Upper lobe of right lung (tissue), 1 donor: ENCODE data around the gene CCT8. TPM values are rescaled to one million over a fixed set of nuclear protein-coding genes. Genes with fewer than 3 reads are reported as not detected.

Experiments used
- ATAC-seq: fragments of 200-7000 bp; cut with Tn5 transposase; one replicate; pipeline ENCODE4 v1.9.1; 2020; ENCODE audit warnings: mild to moderate bottlenecking, moderate library complexity
- DNase-seq: peaks from one replicate; pipeline ENCODE4 v3.0.0-alpha.2; 2020
- H3K27ac ChIP-seq: fragments of 200-600 bp; one replicate; pipeline ENCODE4 v1.8.0; 2022
- H3K27me3 ChIP-seq: fragments of 200-600 bp; one replicate; pipeline ENCODE4 v1.8.0; 2022; ENCODE audit warnings: mild to moderate bottlenecking
- H3K36me3 ChIP-seq: fragments of 200-600 bp; one replicate; pipeline ENCODE4 v1.8.0; 2022
- H3K4me1 ChIP-seq: fragments of 200-600 bp; one replicate; pipeline ENCODE4 v1.8.0; 2022
- H3K4me3 ChIP-seq: fragments of 200-600 bp; one replicate; pipeline ENCODE4 v1.8.0; 2022; ENCODE audit warnings: mild to moderate bottlenecking
- H3K9me3 ChIP-seq: fragments of 200-600 bp; one replicate; pipeline ENCODE4 v1.8.0; 2022
- intact Hi-C: fragments of 100-400 bp; cut with DNase I; formaldehyde crosslinking; loops from one replicate; pipeline ENCODE4 v1.11.0; 2022
- total RNA-seq: library from RNA; stranded (reverse); fragmentation: NEBNext Ultra II Directional; extraction: Animal tissue kit (Norgen Biotek cat#: 25700); gene quantifications from one replicate; pipeline ENCODE4 v1.2.1, GENCODE V29; 2021
- TF ChIP-seq, protein P1 (sequence below): fragments of 200-600 bp; IDR thresholded peaks from one replicate; pipeline ENCODE4 v1.8.0; 2022; ENCODE audit warnings: antibody characterized with exemption
- donor health status: DM: no; HTN: yes; CAD: no; lungs with severe emphysema.

Gene CCT8
- total RNA-seq, 1 donor from 2014 or later, result 111 TPM

DNA sequence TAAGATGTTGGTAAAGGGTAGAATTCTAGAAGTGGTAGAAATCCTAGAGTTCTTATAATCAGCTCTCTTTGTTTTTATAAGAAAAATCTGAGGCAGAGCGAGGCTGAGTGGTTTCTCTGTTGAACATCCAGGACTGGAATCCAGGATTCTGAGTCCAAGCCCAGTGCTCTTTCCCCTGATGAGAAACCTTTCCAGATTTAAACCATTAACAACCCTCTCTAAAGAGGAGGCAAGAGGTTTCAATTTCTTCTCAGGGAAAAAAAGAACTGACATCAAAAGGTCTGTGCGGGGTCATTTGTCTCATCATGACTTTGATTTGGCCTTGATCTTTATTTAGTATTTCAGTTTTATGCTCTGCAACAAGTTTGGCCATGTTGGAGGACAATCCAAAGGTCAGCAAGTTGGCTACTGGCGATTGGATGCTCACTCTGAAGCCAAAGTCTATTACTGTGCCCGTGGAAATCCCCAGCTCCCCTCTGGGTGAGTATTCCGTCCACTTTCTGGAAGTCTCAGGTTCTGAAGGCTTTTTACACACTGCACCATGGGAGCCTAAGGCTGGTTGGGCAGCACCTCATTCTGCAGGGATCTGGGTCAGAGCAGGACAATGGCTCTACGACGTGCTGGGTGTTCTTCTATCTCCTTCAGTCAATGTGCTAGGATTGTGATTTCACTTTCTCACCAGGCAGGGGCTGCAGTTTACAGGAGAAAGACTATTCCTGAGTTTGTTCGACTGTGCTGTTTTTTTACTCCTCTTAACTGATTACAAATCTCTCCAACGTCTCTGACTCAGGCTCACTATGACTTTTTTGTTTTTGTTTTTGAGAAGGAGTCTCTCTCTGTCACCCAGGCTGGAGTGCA lies 18.9 kb upstream of the CCT8 start:
- Histone ChIP-seq H3K9me3 (no peaks in the 10 kb centered on the region), H3K4me1 (no peaks in the 10 kb centered on the region), H3K27me3 (no peaks in the 10 kb centered on the region), H3K4me3 (no peak overlapping the region), H3K36me3 (peaks cover 5% of the 10 kb centered on the region), H3K27ac (no peak overlapping the region)
- TF ChIP-seq, protein P1, sequence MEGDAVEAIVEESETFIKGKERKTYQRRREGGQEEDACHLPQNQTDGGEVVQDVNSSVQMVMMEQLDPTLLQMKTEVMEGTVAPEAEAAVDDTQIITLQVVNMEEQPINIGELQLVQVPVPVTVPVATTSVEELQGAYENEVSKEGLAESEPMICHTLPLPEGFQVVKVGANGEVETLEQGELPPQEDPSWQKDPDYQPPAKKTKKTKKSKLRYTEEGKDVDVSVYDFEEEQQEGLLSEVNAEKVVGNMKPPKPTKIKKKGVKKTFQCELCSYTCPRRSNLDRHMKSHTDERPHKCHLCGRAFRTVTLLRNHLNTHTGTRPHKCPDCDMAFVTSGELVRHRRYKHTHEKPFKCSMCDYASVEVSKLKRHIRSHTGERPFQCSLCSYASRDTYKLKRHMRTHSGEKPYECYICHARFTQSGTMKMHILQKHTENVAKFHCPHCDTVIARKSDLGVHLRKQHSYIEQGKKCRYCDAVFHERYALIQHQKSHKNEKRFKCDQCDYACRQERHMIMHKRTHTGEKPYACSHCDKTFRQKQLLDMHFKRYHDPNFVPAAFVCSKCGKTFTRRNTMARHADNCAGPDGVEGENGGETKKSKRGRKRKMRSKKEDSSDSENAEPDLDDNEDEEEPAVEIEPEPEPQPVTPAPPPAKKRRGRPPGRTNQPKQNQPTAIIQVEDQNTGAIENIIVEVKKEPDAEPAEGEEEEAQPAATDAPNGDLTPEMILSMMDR, result no peak
- ATAC-seq (no peak), DNase-seq (no peak)
- intact Hi-C loops, result loop anchor here (5.0 kb wide), 1 partner anchor 280 kb away; no protein-coding TSS in a partner anchor

DNA sequence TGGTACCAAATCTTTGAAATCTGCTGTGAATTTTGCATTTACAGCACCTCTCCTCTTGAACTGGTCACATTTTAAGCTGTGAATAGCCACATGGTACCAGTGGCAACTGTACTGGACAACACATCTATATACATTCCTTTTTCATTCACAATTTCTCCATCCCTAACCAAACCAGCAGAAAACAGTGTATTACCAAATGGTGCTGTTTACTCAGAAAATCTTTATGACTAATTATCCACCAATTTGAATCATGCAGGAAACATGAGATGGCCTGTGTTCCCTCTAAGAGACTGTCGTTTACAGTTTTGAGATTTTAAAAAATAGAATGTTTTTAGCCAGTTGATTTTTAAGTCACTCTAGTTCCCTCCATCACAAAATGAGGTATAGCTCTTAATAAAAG lies 17.6 kb upstream of the CCT8 start:
- ATAC-seq, result no peak
- peaks cover 5% of the 10 kb centered on the region for H3K36me3 ChIP-seq
- H3K4me1 ChIP-seq, result no peaks in the 10 kb centered on the region
- no peaks in the 10 kb centered on the region for H3K27me3 ChIP-seq
- H3K27ac ChIP-seq, result no peak overlapping the region
- H3K4me3 ChIP-seq, result no peak overlapping the region
- H3K9me3 ChIP-seq, result no peaks in the 10 kb centered on the region
- TF ChIP-seq, protein P1, result no peak
- intact Hi-C loops, result loop anchor here (5.0 kb wide), 1 partner anchor 281 kb away; no protein-coding TSS in a partner anchor
- no peak for DNase-seq

DNA sequence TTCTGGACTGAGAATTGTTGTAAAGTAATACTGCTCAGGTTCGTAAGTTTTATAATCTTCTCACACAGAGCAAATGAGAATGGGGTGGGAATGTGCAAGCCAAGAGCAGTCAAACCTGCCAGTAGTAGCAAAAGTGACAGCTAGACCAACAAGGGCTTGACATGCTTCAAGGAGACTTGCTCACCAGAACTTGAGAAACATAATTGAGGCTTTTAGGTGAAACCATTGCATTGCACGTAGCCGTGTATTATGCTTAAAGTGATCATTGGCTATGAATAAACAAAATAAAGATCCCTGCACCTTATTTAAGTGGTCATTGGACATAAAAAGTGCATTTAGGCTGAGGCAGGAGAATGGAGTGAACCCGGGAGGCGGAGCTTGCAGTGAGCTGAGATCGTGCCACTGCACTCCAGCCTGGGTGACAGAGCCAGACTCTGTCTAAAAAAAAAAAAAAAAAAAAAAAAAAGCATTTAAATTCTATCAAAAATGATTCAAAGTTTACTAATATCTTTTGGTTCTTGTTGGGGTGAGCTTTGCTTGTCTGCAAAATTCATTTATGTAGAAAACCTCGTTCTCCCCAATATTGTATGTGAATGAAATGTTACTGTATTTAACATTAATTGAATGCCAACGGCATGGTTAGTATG lies 11.8 kb upstream of the CCT8 start:
- H3K36me3 ChIP-seq, result no peaks in the 10 kb centered on the region
- H3K9me3 ChIP-seq, result no peaks in the 10 kb centered on the region
- no peak for ATAC-seq
- TF ChIP-seq, protein P1, result no peak
- no peak overlapping the region for H3K4me3 ChIP-seq
- intact Hi-C loops, result no loop called here
- no peak for DNase-seq
- no peak overlapping the region for H3K27ac ChIP-seq
- no peaks in the 10 kb centered on the region for H3K27me3 ChIP-seq
- peaks cover 4% of the 10 kb centered on the region for H3K4me1 ChIP-seq

DNA sequence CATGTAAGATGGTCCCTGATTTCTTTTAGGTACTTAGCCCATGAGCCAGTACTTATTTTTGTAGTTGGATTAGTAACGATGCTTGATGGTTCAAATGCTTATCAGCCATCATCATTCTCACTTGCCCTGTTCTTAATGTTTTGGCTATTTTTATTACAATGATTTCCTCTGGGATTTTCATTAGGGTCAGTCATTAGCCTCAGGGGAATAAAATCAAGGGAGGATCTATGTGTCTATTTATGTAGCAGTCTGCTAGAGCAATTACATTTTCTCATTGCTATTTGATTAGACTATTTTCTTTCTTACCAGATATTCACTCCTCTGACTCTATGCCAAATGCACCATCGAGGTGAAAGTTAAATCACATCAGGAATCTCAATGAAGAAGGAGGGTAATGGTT lies 10.9 kb upstream of the CCT8 start:
- Histone ChIP-seq H3K27me3 (no peaks in the 10 kb centered on the region), H3K36me3 (no peaks in the 10 kb centered on the region), H3K4me3 (no peak overlapping the region), H3K9me3 (no peaks in the 10 kb centered on the region), H3K4me1 (peaks cover 8% of the 10 kb centered on the region), H3K27ac (no peak overlapping the region)
- ATAC-seq (no peak), DNase-seq (no peak)
- intact Hi-C loops, result no loop called here
- TF ChIP-seq, protein P1, result no peak

DNA sequence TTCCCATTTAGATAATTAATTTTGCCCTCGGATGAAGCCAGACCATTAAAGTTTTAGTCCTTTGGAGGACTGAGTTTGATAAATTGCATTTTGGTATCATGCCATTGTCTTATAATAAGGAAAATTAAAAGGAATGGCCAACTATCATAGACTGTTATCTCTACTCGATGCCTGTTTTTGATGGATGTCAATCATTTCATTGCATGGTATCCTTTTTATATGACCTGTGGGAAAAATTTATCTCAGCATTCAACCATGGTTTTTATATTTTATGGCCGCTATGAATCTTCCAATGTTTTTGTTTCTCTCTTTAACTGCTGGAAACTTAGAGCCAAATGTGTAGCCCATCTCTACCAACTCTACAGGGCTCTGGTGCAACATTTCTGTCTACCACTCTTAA lies 9.9 kb upstream of the CCT8 start:
- Histone ChIP-seq H3K36me3 (no peaks in the 10 kb centered on the region), H3K27me3 (no peaks in the 10 kb centered on the region), H3K9me3 (no peaks in the 10 kb centered on the region), H3K4me3 (no peak overlapping the region), H3K27ac (no peak overlapping the region), H3K4me1 (peaks cover 8% of the 10 kb centered on the region)
- intact Hi-C loops, result no loop called here
- TF ChIP-seq, protein P1, result no peak
- no peak for DNase-seq
- no peak for ATAC-seq
